ENCODE results near the gene PALMD. TPM values are rescaled to one million over a fixed set of nuclear protein-coding genes. Genes with fewer than 3 reads are reported as not detected.

Gene PALMD
- total and polyA plus RNA-seq, 4 donors, result 12.1 to 42.5 (median 14.5) TPM

DNA sequence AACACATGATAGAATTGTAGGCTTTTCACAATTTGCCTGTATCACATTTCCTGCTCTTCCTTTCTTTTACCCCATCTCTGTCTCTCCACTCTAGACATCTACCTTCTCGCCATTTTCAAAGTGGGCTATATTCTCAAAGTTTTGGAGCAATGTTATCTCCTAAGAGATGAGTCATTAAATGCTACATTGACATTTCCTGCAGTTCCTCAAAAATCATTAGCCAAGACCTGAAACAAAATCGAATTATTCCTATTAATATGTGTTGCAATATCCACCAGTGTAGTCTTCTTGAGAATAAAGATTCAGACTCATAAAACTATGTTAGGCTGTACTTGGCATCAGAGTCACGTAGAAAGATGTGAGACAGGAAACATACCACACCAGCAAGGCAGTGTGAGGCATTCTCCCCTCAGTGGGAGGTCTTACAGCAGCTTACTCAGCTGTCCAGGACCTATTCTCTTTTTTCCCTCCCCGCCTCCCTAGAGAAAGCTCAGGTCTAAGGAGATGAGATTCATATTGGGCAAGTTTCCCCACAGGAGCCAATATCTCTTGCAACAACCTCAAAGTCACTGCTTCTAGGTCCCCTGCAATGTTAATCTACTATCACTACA is 81.8 kb downstream of the PALMD start:
- 56% methylated on average over 1 of the region's 4 CpGs for WGBS (ENCODE audit: insufficient coverage)
- H3K36me3 ChIP-seq (ENCODE audit: control insufficient read depth, insufficient read depth, low read length), result no peaks in the 10 kb centered on the region
- DNase-seq (ENCODE audit: low read depth in 4 of 6, low spot score in 6 of 6), result no peak
- H3K27me3 ChIP-seq (ENCODE audit: control insufficient read depth, insufficient read depth, low read length), result no peaks in the 10 kb centered on the region
- H3K4me1 ChIP-seq (ENCODE audit: control insufficient read depth, insufficient read depth, low read length), result no peaks in the 10 kb centered on the region
- H3K27ac ChIP-seq (ENCODE audit: low read depth, low read length), result peak overlapping the region; percentile 59
- no peak overlapping the region for H3K4me3 ChIP-seq (ENCODE audit: low read depth, low read length)
- H3K9me3 ChIP-seq (ENCODE audit: control insufficient read depth, insufficient read depth, low read length), result no peaks in the 10 kb centered on the region

DNA sequence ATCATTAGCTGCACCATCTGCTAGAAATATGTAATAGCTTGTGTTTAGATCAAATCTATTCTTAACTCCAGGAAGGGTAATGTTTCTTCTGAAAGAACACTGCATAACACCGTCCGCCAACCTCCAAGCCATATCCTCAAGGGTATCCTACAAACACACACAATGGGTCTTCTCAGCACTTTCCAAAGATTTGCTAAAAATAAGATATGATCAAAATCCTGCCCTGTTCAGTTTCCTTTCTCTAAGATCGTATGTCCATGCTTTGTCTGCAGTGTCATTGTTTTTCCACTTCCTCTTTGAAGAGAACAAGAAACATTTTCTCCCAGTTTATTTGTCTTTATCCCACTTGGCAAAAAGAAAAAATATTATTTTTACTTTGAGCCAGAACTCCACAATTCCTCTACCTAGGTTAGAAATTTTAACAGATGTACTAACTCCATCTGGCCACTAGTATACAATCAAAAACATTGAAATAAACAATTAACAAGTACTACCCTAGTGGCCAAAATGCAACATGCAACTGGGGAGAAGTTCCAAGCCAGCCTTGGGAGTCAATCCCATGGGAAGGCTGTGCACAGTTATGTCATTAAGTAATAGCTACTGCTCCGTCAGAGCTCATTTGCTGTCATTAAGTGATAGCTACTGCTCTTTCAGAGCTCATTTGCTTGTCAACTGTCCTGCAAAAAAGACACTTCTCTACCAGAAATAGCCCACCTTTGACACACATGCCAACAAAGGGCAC is 82.8 kb downstream of the PALMD start:
- 83% methylated on average over 2 of the region's 4 CpGs for whole genome bisulfite sequencing (ENCODE audit: insufficient coverage)
- Histone ChIP-seq H3K27ac (ENCODE audit: low read depth, low read length) (peak overlapping the region; percentile 59), H3K4me1 (ENCODE audit: control insufficient read depth, insufficient read depth, low read length) (no peaks in the 10 kb centered on the region), H3K36me3 (ENCODE audit: control insufficient read depth, insufficient read depth, low read length) (no peaks in the 10 kb centered on the region), H3K27me3 (ENCODE audit: control insufficient read depth, insufficient read depth, low read length) (no peaks in the 10 kb centered on the region), H3K9me3 (ENCODE audit: control insufficient read depth, insufficient read depth, low read length) (no peaks in the 10 kb centered on the region), H3K4me3 (ENCODE audit: low read depth, low read length) (no peak overlapping the region)
- peak in 1 of 6 donors; percentile 16 for DNase-seq (ENCODE audit: low read depth in 4 of 6, low spot score in 6 of 6)

DNA sequence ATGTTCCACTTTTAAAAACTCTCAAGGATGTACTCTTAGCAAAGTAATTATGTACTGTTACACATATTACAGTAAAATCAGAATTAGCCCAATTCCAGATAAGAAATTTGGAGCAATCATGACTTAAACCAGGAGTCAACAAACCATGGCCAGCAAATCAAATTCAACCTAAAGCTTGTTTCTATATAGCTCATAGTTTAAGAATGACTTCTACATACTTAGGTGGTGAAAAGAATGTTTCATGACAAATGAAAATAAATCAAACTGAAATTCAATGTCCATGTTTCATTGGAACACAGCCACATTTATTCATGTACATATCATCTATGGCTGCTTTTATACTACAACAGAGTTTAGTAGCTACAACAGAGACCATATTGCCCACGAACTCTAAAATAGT is 85.5 kb downstream of the PALMD start:
- Histone ChIP-seq H3K4me3 (ENCODE audit: low read depth, low read length) (no peak overlapping the region), H3K4me1 (ENCODE audit: control insufficient read depth, insufficient read depth, low read length) (no peaks in the 10 kb centered on the region), H3K27ac (ENCODE audit: low read depth, low read length) (no peak overlapping the region), H3K36me3 (ENCODE audit: control insufficient read depth, insufficient read depth, low read length) (no peaks in the 10 kb centered on the region), H3K9me3 (ENCODE audit: control insufficient read depth, insufficient read depth, low read length) (no peaks in the 10 kb centered on the region), H3K27me3 (ENCODE audit: control insufficient read depth, insufficient read depth, low read length) (no peaks in the 10 kb centered on the region)
- no peak for DNase-seq (ENCODE audit: low read depth in 4 of 6, low spot score in 6 of 6)
- whole genome bisulfite sequencing (ENCODE audit: insufficient coverage), result no CpG with 5 or more reads among the region's 1 CpG

DNA sequence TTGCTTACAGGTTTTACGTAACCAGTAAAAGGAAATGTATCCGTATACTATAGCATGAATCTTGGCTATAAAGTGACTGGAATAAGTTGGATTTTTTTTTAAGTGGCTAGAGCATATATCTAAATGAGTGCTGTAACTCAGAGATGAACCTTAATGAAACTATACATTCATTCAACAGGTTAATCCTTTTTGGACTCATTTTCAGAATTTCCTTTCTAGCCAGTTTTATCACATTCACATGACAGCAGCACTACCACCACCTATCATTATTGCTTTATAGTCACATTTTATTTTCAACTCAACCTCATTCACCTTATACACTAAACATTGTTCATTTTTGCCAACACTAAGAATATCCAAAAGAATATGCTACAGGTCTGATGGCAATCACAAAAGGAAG is 89.9 kb downstream of the PALMD start:
- H3K4me3 ChIP-seq (ENCODE audit: low read depth, low read length), result no peak overlapping the region
- no peaks in the 10 kb centered on the region for H3K36me3 ChIP-seq (ENCODE audit: control insufficient read depth, insufficient read depth, low read length)
- no peak for DNase-seq (ENCODE audit: low read depth in 4 of 6, low spot score in 6 of 6)
- no peak overlapping the region for H3K27ac ChIP-seq (ENCODE audit: low read depth, low read length)
- H3K9me3 ChIP-seq (ENCODE audit: control insufficient read depth, insufficient read depth, low read length), result no peaks in the 10 kb centered on the region
- H3K27me3 ChIP-seq (ENCODE audit: control insufficient read depth, insufficient read depth, low read length), result no peaks in the 10 kb centered on the region
- no peaks in the 10 kb centered on the region for H3K4me1 ChIP-seq (ENCODE audit: control insufficient read depth, insufficient read depth, low read length)
- no CpG with 5 or more reads among the region's 2 CpGs for WGBS (ENCODE audit: insufficient coverage)

DNA sequence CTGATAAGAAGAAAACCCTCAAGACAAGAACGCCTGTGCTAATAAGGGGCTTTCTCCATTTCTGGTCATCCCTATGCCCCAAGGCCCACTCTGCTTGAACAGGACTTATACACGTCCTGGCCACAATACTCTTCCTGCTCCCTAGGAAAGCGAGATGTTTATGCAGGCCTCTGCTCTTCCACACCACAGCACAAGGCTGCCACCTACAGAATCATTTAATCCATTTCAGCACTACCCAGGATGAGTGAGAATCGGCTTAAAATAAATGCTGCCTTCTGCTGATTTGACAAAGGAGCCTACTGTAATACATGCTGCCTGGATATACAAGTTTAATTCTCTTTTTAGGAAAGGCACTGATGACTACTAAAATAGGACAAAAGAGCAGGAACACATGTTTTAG is 91.1 kb downstream of the PALMD start:
- peak in 4 of 6 donors; percentile 2 to 68 (median 29) for DNase-seq (ENCODE audit: low read depth in 4 of 6, low spot score in 6 of 6)
- Histone ChIP-seq H3K36me3 (ENCODE audit: control insufficient read depth, insufficient read depth, low read length) (no peaks in the 10 kb centered on the region), H3K27me3 (ENCODE audit: control insufficient read depth, insufficient read depth, low read length) (no peaks in the 10 kb centered on the region), H3K4me3 (ENCODE audit: low read depth, low read length) (no peak overlapping the region), H3K27ac (ENCODE audit: low read depth, low read length) (no peak overlapping the region), H3K4me1 (ENCODE audit: control insufficient read depth, insufficient read depth, low read length) (no peaks in the 10 kb centered on the region), H3K9me3 (ENCODE audit: control insufficient read depth, insufficient read depth, low read length) (no peaks in the 10 kb centered on the region)
- WGBS (ENCODE audit: insufficient coverage), result 19% methylated on average over 2 of the region's 4 CpGs

DNA sequence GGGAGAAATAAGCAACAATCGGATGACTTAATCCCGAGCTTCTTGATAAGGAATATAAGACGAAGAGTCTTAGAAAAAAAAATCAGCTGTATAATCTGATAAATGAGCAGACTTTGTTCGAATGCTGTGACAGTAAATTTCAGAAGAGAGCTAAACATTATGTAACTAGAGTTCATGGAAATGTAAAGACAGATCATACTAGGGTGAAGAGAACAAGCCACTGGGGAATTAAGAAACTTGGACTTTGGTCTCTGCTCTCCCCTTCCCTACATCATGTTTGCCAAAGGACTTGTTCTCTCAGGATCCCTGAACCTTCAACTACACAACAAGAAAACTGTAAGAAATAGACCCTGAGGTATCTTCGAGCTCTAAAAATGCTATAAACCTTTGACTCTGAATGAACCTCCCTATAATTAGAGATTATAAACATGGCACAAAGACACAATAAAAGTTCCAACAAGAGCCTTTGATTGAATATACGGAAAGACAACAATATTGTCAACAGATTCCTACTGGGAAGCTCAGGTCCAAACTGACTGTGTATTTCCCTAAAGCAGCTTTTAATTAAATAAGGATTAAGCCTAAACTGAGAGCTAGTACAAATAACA is 93.0 kb downstream of the PALMD start:
- no peaks in the 10 kb centered on the region for H3K36me3 ChIP-seq (ENCODE audit: control insufficient read depth, insufficient read depth, low read length)
- WGBS (ENCODE audit: insufficient coverage), result 100% methylated on average over 2 of the region's 6 CpGs

DNA sequence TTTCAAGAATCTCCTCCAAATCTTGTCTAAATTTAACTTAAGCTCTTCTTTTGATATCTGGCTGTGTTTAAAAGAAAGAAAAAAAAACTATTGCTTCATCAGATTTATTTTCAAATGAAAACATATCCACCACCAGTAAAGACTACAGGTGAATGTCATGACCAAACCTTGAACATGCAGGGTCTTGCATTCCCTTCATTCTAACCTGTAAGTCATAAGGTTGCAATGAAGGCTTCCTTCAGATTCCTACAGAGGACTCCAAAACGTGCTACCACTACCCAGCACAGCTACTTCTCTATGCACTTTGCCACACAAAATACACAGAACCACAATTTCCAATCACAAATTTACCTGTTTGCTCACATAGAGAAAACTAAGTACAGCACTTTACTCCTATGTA is 94.2 kb downstream of the PALMD start:
- Histone ChIP-seq H3K9me3 (ENCODE audit: control insufficient read depth, insufficient read depth, low read length) (no peaks in the 10 kb centered on the region), H3K4me1 (ENCODE audit: control insufficient read depth, insufficient read depth, low read length) (no peaks in the 10 kb centered on the region), H3K4me3 (ENCODE audit: low read depth, low read length) (no peak overlapping the region), H3K27me3 (ENCODE audit: control insufficient read depth, insufficient read depth, low read length) (no peaks in the 10 kb centered on the region), H3K27ac (ENCODE audit: low read depth, low read length) (no peak overlapping the region), H3K36me3 (ENCODE audit: control insufficient read depth, insufficient read depth, low read length) (no peaks in the 10 kb centered on the region)
- DNase-seq (ENCODE audit: low read depth in 4 of 6, low spot score in 6 of 6), result no peak
- 100% methylated on average over 1 of the region's 1 CpG for WGBS (ENCODE audit: insufficient coverage)

More for the DNA sequence above, 93.0 kb downstream of the PALMD start:
- DNase-seq (ENCODE audit: low read depth in 4 of 6, low spot score in 6 of 6), result no peak
- Histone ChIP-seq H3K27ac (ENCODE audit: low read depth, low read length) (no peak overlapping the region), H3K4me3 (ENCODE audit: low read depth, low read length) (no peak overlapping the region), H3K9me3 (ENCODE audit: control insufficient read depth, insufficient read depth, low read length) (no peaks in the 10 kb centered on the region), H3K4me1 (ENCODE audit: control insufficient read depth, insufficient read depth, low read length) (no peaks in the 10 kb centered on the region), H3K27me3 (ENCODE audit: control insufficient read depth, insufficient read depth, low read length) (no peaks in the 10 kb centered on the region)

Other genes with a start within 250 kb of the PALMD start
- gene FRRS1, start 120.5 kb downstream of the PALMD start, total RNA-seq, result 10 to 100 TPM in 1 of 2 donors, 1 to 10 TPM in 1; 8.7 to 10.8 TPM
- gene FRRS1, start 120.5 kb downstream of the PALMD start, polyA plus RNA-seq (ENCODE audit: insufficient read length in 2 of 2), result 1 to 10 TPM; 1.9 to 3.7 TPM
- gene AGL, start 204.2 kb downstream of the PALMD start, total RNA-seq, result 10 to 100 TPM; 19.7 to 42.1 TPM
- gene AGL, start 204.2 kb downstream of the PALMD start, polyA plus RNA-seq (ENCODE audit: insufficient read length in 2 of 2), result 10 to 100 TPM; 16.5 to 25.9 TPM

Measured in spinal cord (tissue), 10 donors.